BLaER1 treated with 17β-estradiol and CSF1 and Interleukin-3, amounts not matched to agents 10 nM and 100 nM (cell line): ENCODE results near the gene GNAZ.
A peak's percentile ranks its signal among the peaks of the same experiment; 100 is the strongest.
"Not testable (repeated sequence)": the region's sequence is repeated elsewhere in the genome, so short reads cannot be mapped to it uniquely, and the experiment has no call there.

Source experiments
- H3K27ac ChIP-seq, 11 experiments: shearing (Covaris generic); formaldehyde crosslinking; 2 replicates each; pipeline ENCODE4 v1.8.1; 2022
- H3K27me3 ChIP-seq, 11 experiments: shearing (Covaris generic); formaldehyde crosslinking; 2 replicates each; pipeline ENCODE4 v1.8.1; 2022
- H3K36me3 ChIP-seq, 11 experiments: shearing (Covaris generic); formaldehyde crosslinking; 2 replicates each; pipeline ENCODE4 v1.8.1; 2022
- H3K4me1 ChIP-seq, 10 experiments: shearing (Covaris generic); formaldehyde crosslinking; 2 replicates each; pipeline ENCODE4 v1.8.1; 2022
- H3K4me2 ChIP-seq, 11 experiments: shearing (Covaris generic); formaldehyde crosslinking; 2 replicates each; pipeline ENCODE4 v1.8.1; 2022
- H3K4me3 ChIP-seq, 10 experiments: shearing (Covaris generic); formaldehyde crosslinking; 2 replicates each; pipeline ENCODE4 v1.8.1; 2022
- H3K9ac ChIP-seq, 11 experiments: shearing (Covaris generic); formaldehyde crosslinking; 2 replicates each; pipeline ENCODE4 v1.8.1; 2022
- H3K9me3 ChIP-seq, 11 experiments: shearing (Covaris generic); formaldehyde crosslinking; replicated peaks in 1 of 11; 2 replicates each; pipeline ENCODE4 v1.8.1; 2022
- H4K20me1 ChIP-seq, 11 experiments: shearing (Covaris generic); formaldehyde crosslinking; 2 replicates each; pipeline ENCODE4 v1.8.1; 2022
- Cebpa-rat ChIP-seq, 11 experiments: shearing (Covaris generic); IDR thresholded peaks; 2 replicates each; pipeline ENCODE4 v1.8.1; 2022

Gene GNAZ

GRCh38 chr22:23127055-23127756, 56.9 kb downstream of the GNAZ start:
- peaks cover 0 to 12% (median 0%) of the 10 kb centered on the region in 11 experiments; a peak in 5 of 22 replicates for H3K36me3 ChIP-seq
- no peak overlapping the region; a peak in 1 of 22 replicates for H3K9ac ChIP-seq
- no peak for TF ChIP-seq Cebpa-rat (IDR thresholded peaks at IDR 0.05)
- peaks cover 0 to 31% (median 17%) of the 10 kb centered on the region in 10 experiments; a peak in 14 of 20 replicates for H3K4me1 ChIP-seq
- H4K20me1 ChIP-seq = no peaks in the 10 kb centered on the region
- no peak overlapping the region for H3K4me3 ChIP-seq
- no peaks in the 10 kb centered on the region for H3K27me3 ChIP-seq
- no peak overlapping the region for H3K4me2 ChIP-seq
- no peak overlapping the region for H3K27ac ChIP-seq
- no peaks in the 10 kb centered on the region for H3K9me3 ChIP-seq

GRCh38 chr22:23127788-23128187, 57.5 kb downstream of the GNAZ start:
- no peak for TF ChIP-seq Cebpa-rat (IDR thresholded peaks at IDR 0.05)
- no peaks in the 10 kb centered on the region for H3K27me3 ChIP-seq
- peak overlapping the region in 1 of 11 experiments; percentile 32; a peak in 1 of 22 replicates for H3K4me2 ChIP-seq
- peaks cover 0 to 11% (median 0%) of the 10 kb centered on the region in 11 experiments; a peak in 5 of 22 replicates for H3K36me3 ChIP-seq
- no peak overlapping the region for H3K4me3 ChIP-seq
- H3K9me3 ChIP-seq = no peaks in the 10 kb centered on the region
- H3K27ac ChIP-seq = no peak overlapping the region
- H3K4me1 ChIP-seq = peaks cover 0 to 31% (median 13%) of the 10 kb centered on the region in 10 experiments; a peak in 13 of 20 replicates
- no peaks in the 10 kb centered on the region for H4K20me1 ChIP-seq
- H3K9ac ChIP-seq = peak overlapping the region in 1 of 11 experiments; percentile 20; a peak in 1 of 22 replicates

GRCh38 chr22:23128269-23129108, 58.2 kb downstream of the GNAZ start:
- no peaks in the 10 kb centered on the region for H3K9me3 ChIP-seq
- H4K20me1 ChIP-seq = no peaks in the 10 kb centered on the region
- H3K36me3 ChIP-seq = peaks cover 0 to 5% (median 0%) of the 10 kb centered on the region in 11 experiments; a peak in 4 of 22 replicates
- H3K27ac ChIP-seq = no peak overlapping the region
- peaks cover 0 to 35% (median 11%) of the 10 kb centered on the region in 10 experiments; a peak in 13 of 20 replicates for H3K4me1 ChIP-seq
- no peak overlapping the region for H3K4me3 ChIP-seq
- no peaks in the 10 kb centered on the region for H3K27me3 ChIP-seq
- H3K9ac ChIP-seq = peak overlapping the region in 1 of 11 experiments; percentile 20; a peak in 1 of 22 replicates
- peak overlapping the region in 3 of 11 experiments; percentile 2 to 32 (median 9); a peak in 1 of 22 replicates for H3K4me2 ChIP-seq
- no peak for TF ChIP-seq Cebpa-rat (IDR thresholded peaks at IDR 0.05)

- H3K4me1 ChIP-seq = peaks cover 0 to 35% (median 11%) of the 10 kb centered on the region in 10 experiments; a peak in 13 of 20 replicates
- H3K9me3 ChIP-seq = no peaks in the 10 kb centered on the region
- no peak overlapping the region for H3K4me3 ChIP-seq
- no peak overlapping the region for H3K4me2 ChIP-seq
- H3K9ac ChIP-seq = peak overlapping the region in 1 of 11 experiments; percentile 26; a peak in 1 of 22 replicates
- no peaks in the 10 kb centered on the region; a peak in 1 of 22 replicates for H3K36me3 ChIP-seq
- H3K27me3 ChIP-seq = no peaks in the 10 kb centered on the region
- no peak for TF ChIP-seq Cebpa-rat (IDR thresholded peaks at IDR 0.05)
- no peaks in the 10 kb centered on the region for H4K20me1 ChIP-seq
- H3K27ac ChIP-seq = no peak overlapping the region
These were observed 58.8 kb downstream of the GNAZ start for GRCh38 chr22:23129149-23129548.

- TF ChIP-seq Cebpa-rat (IDR thresholded peaks at IDR 0.05) = no peak
- Histone ChIP-seq H3K4me2 (peak overlapping the region in 1 of 11 experiments; percentile 63; a peak in 2 of 22 replicates), H3K36me3 (no peaks in the 10 kb centered on the region), H3K4me3 (no peak overlapping the region), H4K20me1 (no peaks in the 10 kb centered on the region), H3K4me1 (peaks cover 2 to 51% (median 24%) of the 10 kb centered on the region in 10 experiments; a peak in 18 of 20 replicates), H3K27ac (no peak overlapping the region), H3K9me3 (no peaks in the 10 kb centered on the region), H3K9ac (no peak overlapping the region), H3K27me3 (no peaks in the 10 kb centered on the region)
These were observed 60.4 kb downstream of the GNAZ start for GRCh38 chr22:23130697-23131096.

GRCh38 chr22:23131931-23132330, 61.6 kb downstream of the GNAZ start:
- Histone ChIP-seq H4K20me1 (no peaks in the 10 kb centered on the region), H3K4me2 (peak overlapping the region in 8 of 11 experiments; percentile 2 to 73 (median 54); a peak in 13 of 22 replicates), H3K4me1 (peaks cover 5 to 63% (median 37%) of the 10 kb centered on the region in 10 experiments; a peak in 18 of 20 replicates), H3K27me3 (no peaks in the 10 kb centered on the region), H3K36me3 (no peaks in the 10 kb centered on the region), H3K27ac (no peak overlapping the region), H3K9ac (peak overlapping the region in 3 of 11 experiments; percentile 24 to 43 (median 26); a peak in 3 of 22 replicates), H3K9me3 (no peaks in the 10 kb centered on the region), H3K4me3 (no peak overlapping the region)
- no peak for TF ChIP-seq Cebpa-rat (IDR thresholded peaks at IDR 0.05)

GRCh38 chr22:23132376-23133091, 62.2 kb downstream of the GNAZ start:
- no peaks in the 10 kb centered on the region for H3K36me3 ChIP-seq
- no peaks in the 10 kb centered on the region for H3K27me3 ChIP-seq
- H3K4me3 ChIP-seq = no peak overlapping the region
- no peaks in the 10 kb centered on the region for H3K9me3 ChIP-seq
- peaks cover 9 to 69% (median 43%) of the 10 kb centered on the region in 10 experiments; a peak in 19 of 20 replicates for H3K4me1 ChIP-seq
- H3K9ac ChIP-seq = 0 out of 22 replicates have a peak overlapping the region, but pooled peaks of 1 of the 11 experiments have one; percentile 24
- H3K4me2 ChIP-seq = peak overlapping the region in 8 of 11 experiments; percentile 2 to 73 (median 54); a peak in 13 of 22 replicates
- TF ChIP-seq Cebpa-rat (IDR thresholded peaks at IDR 0.05) = no peak
- no peak overlapping the region for H3K27ac ChIP-seq
- H4K20me1 ChIP-seq = no peaks in the 10 kb centered on the region

GRCh38 chr22:23133922-23134321, 63.6 kb downstream of the GNAZ start:
- Histone ChIP-seq H3K4me2 (0 out of 22 replicates have a peak overlapping the region, but pooled peaks of 2 of the 11 experiments have one; percentile 4 to 73), H3K9ac (no peak overlapping the region), H3K9me3 (no peaks in the 10 kb centered on the region), H3K27ac (no peak overlapping the region), H3K27me3 (no peaks in the 10 kb centered on the region), H3K36me3 (no peaks in the 10 kb centered on the region), H3K4me3 (no peak overlapping the region), H3K4me1 (peaks cover 22 to 79% (median 56%) of the 10 kb centered on the region in 10 experiments), H4K20me1 (no peaks in the 10 kb centered on the region; a peak in 1 of 22 replicates)
- TF ChIP-seq Cebpa-rat (IDR thresholded peaks at IDR 0.05) = no peak

- Histone ChIP-seq H3K9ac (peak overlapping the region in 5 of 11 experiments; percentile 20 to 68 (median 56); a peak in 5 of 22 replicates), H3K4me1 (peaks cover 35 to 94% (median 79%) of the 10 kb centered on the region in 10 experiments), H3K4me2 (peak overlapping the region; percentile 71 to 96 (median 84); a peak in 19 of 22 replicates), H3K27ac (peak overlapping the region in 8 of 11 experiments; percentile 51 to 75 (median 64); a peak in 12 of 22 replicates)
- not testable (repeated sequence) for H4K20me1 ChIP-seq, H3K4me3 ChIP-seq, H3K9me3 ChIP-seq, H3K36me3 ChIP-seq, H3K27me3 ChIP-seq
These were observed 66.7 kb downstream of the GNAZ start for GRCh38 chr22:23136991-23137390.
